ENCODE data around the gene SLC2A1.
"Not testable (repeated sequence)": the region's sequence is repeated elsewhere in the genome, so short reads cannot be mapped to it uniquely, and the experiment has no call there.

SLC2A1 gene

GRCh38 chr1:42908046-42908445, 50.6 kb downstream of the SLC2A1 start:
- H3K4me3 ChIP-seq (ENCODE audit: low read depth, low read length), result no peak overlapping the region

- no peak overlapping the region for H3K4me3 ChIP-seq (ENCODE audit: low read depth, low read length)
These were observed 54.2 kb downstream of the SLC2A1 start for GRCh38 chr1:42904434-42904833.

DNA sequence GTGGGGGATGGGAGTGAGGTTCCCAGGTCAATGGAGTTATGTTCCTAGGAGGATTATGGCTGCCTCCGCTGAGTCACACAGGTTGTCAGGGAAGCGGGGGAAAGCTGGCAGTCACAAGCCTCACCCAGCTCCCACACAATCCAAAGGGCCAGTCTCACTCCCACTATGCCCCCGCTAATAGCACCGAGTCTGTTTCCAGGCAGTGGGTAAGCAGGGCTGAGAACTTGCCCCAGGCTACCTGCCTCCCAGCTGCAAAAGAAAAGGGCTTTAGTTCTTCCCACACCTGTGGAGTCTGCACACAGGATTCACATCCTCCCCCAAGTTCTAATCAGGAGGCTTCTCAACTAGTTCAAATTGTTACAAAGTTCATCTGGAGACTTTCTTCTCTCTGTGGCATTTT, 58.7 kb downstream of the SLC2A1 start:
- not testable (repeated sequence) for H3K4me3 ChIP-seq (ENCODE audit: low read depth, low read length)

DNA sequence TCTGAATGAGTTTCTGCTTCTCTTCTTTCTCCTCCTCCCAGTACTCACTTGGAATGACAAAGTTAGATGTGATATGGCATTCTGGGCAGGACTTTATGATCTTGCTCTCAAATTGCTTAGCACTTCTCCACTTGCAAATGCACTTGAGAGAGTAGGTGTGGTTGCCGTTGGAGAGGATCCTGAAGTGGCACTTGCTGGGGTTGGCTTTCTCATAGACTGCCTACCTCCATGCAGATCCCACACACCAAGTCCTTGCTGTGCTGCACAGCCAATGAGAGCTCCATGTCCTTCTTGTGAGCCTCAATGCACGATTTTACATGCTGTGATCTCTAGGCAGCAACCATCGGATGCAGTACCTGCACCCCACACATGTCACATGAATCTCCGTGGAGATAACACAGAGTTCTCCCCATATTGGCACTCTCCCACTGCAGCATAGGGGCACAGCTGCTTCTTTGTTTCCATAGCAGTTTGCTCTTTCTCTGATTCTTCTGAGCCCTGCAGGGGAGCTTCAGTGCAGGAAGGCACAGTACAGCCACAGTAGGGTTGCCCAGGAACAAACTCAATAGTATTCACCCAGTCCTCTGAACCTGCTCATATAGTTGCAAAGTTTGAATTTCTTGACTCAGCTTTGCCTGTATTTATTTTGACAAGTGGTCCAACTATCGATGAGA, 67.1 kb downstream of the SLC2A1 start:
- H3K4me3 ChIP-seq (ENCODE audit: low read depth, low read length), result no peak overlapping the region

DNA sequence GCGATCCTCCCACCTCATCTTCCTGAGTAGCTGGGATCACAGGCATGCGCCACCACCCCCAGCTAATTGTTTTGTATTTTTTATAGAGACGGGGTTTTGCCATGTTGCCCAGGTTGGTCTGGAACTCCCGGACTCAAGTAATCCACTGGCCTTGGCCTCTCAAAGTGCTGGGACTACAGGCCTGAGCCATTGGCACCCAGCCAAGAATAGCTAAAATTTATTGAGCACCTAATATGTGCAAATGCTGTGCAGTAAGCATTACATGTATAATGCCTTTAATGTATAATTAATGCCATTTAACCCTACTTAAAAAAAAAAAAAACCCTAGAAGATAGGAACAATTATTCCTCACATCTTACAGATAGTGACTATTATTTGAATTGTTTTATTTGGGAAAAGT, 69.4 kb downstream of the SLC2A1 start:
- H3K4me3 ChIP-seq (ENCODE audit: low read depth, low read length), result no peak overlapping the region

DNA sequence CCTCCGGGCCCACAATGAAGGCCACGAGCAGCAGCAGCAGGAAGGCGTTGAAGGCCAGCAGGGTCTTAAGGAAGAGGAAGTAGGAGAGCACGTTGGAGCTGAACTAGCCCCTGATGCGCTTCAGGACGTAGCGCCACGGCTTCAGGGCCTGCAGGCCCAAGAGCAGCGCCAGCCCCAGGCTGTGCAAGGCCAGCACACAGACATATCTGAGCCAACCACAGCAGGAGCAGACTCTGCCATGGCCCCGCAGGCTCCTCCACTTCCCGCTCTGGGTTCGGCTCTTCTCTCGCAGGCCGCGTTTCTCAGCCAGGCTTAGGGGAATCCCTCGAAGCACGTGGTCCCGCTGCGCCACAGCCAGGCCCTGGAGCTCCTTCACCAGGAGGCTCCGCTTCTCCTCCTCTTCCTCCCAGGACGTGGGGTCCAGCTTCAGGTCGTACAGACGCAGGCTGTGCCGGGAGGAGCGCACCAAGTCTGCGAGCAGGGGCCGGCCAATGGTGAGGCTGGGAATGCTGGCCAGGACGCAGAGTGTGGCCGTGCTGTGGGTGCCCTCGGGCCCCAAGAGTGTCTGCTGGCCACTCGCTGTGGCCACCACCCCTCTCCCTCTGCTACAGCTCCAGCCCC, 70.5 kb downstream of the SLC2A1 start:
- no peak overlapping the region for H3K4me3 ChIP-seq (ENCODE audit: low read depth, low read length)

GRCh38 chr1:42887366-42887765, 71.3 kb downstream of the SLC2A1 start:
- no peak overlapping the region for H3K4me3 ChIP-seq (ENCODE audit: low read depth, low read length)

DNA sequence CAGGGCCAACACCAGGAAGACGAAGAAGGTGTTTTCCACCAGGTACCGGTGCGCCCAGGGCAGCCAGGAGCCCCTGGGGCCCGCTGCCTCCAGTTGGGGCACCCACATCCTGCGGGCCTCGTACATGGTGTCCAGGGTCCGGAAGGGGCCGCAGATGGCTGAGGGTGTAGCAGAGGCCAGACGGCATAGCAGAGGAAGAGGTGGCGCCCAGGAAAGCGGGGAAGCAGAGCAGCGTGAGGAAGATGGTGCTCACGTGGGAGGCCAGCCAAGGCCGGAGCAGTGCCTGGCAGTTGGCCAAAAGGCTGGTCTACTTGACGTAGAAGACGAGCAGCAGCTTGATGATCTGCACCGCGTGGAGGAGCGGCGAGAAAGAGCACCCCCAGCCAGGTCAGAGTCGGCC, 71.9 kb downstream of the SLC2A1 start:
- no peak overlapping the region for H3K4me3 ChIP-seq (ENCODE audit: low read depth, low read length)

DNA sequence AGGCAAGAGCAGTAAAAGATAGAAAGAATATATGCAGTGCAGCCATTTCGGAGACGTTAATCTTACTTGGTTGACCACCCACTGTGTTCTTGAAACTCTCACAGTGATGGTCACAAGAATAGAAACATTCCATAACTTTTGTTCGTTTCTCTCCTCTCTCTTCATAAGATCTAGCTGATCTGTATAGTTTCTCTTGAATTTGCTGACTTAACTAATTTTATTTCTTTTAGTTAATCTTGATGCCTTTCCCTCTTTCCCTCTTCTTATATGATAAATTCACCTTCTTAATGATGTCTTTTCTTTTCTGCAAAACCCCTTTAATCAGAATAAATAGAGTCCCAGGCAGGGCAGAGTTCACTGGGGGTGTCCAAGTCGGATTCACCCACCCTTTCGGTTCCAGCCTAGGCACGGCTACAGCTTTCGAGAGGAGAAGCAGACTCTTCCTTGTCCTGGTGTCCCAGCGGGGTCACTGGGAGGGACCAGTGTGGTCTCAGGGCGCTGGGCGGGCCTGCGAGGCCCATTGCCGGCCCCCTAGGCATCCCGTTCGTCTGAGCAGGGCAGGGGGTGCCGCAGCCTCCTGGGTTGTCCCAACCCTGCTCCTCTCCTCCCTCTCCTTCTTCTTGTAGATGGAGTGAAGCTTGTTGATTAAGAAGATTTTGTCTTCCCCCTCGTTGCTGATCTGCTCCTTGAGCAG, 72.5 kb downstream of the SLC2A1 start:
- H3K4me3 ChIP-seq (ENCODE audit: low read depth, low read length), result no peak overlapping the region

DNA sequence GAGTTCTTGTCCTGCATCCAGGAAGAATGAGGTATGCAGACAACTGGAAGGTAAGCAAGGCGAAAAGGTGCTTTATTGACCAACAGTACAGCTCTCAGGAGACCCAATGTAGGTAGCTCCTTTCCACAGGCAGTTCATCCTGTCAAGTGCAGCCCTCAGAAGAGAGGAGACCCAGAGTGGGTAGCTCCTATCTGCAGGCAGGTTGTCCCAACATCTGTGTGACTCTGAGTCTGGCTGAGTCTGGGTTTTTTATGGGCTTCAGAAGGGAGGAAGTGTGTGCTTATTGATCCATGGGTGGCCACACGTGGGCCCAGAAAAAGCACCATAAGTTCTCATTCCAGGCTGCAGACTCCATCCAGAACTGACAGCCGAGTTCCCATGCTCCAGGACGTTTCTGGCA, 78.3 kb downstream of the SLC2A1 start:
- H3K4me3 ChIP-seq (ENCODE audit: low read depth, low read length), result no peak overlapping the region

DNA sequence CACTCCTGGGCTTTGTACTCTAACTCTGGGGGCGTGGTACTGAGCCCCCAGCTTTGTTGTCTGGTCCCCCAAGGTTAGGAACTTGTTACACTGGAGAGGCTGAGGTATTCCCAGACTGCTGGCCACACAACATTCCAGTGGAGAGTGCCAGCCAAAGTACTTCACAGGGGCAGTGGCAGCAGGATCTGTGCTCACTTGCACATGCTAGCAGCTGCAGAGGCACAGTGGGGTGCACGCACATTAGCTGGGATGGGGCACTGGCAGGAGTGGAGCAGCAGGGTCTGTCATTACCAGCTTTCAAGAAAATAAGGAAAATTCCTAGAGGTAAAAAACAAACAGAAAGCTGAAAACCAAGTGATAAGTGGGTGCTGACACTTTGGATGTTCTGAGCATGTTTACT, 81.3 kb downstream of the SLC2A1 start:
- H3K4me3 ChIP-seq (ENCODE audit: low read depth, low read length), result no peak overlapping the region

DNA sequence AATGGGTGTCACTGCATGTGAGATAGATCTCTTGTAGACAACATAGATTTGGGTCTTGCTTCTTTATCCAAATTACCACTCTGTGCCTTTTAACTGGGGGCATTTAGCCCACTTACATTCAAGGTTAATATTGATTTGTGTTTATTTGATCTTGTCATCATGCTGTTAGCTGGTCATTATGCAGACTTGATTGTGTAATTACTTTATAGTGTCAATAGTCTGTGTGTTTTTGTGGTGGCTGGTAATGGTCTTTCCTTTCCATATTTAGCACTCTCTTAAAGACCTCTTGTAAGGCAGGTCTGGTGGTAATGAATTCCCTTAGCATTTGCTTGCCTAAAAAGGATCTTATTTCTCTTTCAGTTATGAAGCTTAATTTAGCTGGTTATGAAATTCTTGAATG, 82.7 kb downstream of the SLC2A1 start:
- H3K4me3 ChIP-seq (ENCODE audit: low read depth, low read length), result no peak overlapping the region
